GM19467 (cell line): ENCODE results near the gene USP32.
"Not testable (repeated sequence)": the region's sequence is repeated elsewhere in the genome, so short reads cannot be mapped to it uniquely, and the experiment has no call there.

Experiments
- ATAC-seq: cut with Tn5 transposase; IDR thresholded peaks from one replicate; pipeline ENCODE4 v1.9.1; 2021; ENCODE audit warnings: mild to moderate bottlenecking, moderate library complexity; ENCODE audit not compliant: unreplicated experiment

Gene USP32

GRCh38 chr17:60186846-60187745 lies 204.8 kb downstream of the USP32 start:
- ATAC-seq = not testable (repeated sequence)

- ATAC-seq = not testable (repeated sequence)
Observed at GRCh38 chr17:60186372-60186771, 205.6 kb downstream of the USP32 start.

- not testable (repeated sequence) for ATAC-seq
Observed at GRCh38 chr17:60180380-60180779, 211.6 kb downstream of the USP32 start.

- ATAC-seq = not testable (repeated sequence)
Observed at GRCh38 chr17:60178180-60178579, 213.8 kb downstream of the USP32 start.

GRCh38 chr17:60176763-60177162 lies 215.2 kb downstream of the USP32 start:
- ATAC-seq = not testable (repeated sequence)

- not testable (repeated sequence) for ATAC-seq
Observed at GRCh38 chr17:60174767-60175166, 217.2 kb downstream of the USP32 start.

GRCh38 chr17:60174035-60174434 lies 217.9 kb downstream of the USP32 start:
- ATAC-seq = no peak

- no peak for ATAC-seq
Observed at GRCh38 chr17:60173304-60173819, 218.6 kb downstream of the USP32 start.

GRCh38 chr17:60171753-60172079 lies 220.2 kb downstream of the USP32 start:
- ATAC-seq = no peak

GRCh38 chr17:60170835-60171752 lies 220.8 kb downstream of the USP32 start:
- ATAC-seq = no peak

- ATAC-seq = no peak
Observed at GRCh38 chr17:60169921-60170817, 221.8 kb downstream of the USP32 start.

- no peak for ATAC-seq
Observed at GRCh38 chr17:60168654-60169053, 223.3 kb downstream of the USP32 start.

- no peak for ATAC-seq
Observed at GRCh38 chr17:60167065-60167741, 224.7 kb downstream of the USP32 start.

GRCh38 chr17:60165971-60166370 lies 226.0 kb downstream of the USP32 start:
- no peak for ATAC-seq

GRCh38 chr17:60165223-60165622 lies 226.7 kb downstream of the USP32 start:
- no peak for ATAC-seq

- no peak for ATAC-seq
Observed at GRCh38 chr17:60164697-60165096, 227.2 kb downstream of the USP32 start.

- no peak for ATAC-seq
Observed at GRCh38 chr17:60164164-60164563, 227.8 kb downstream of the USP32 start.

GRCh38 chr17:60163108-60163784 lies 228.7 kb downstream of the USP32 start:
- no peak for ATAC-seq

- no peak for ATAC-seq
Observed at GRCh38 chr17:60161598-60162330, 230.2 kb downstream of the USP32 start.
